HepG2 (cell line): ENCODE measurements around the gene GALNT1. TPM values are rescaled to one million over a fixed set of nuclear protein-coding genes. Genes with fewer than 3 reads are reported as not detected.

Experiments
- AGO2 ChIP-seq: fragments of 200-400 bp; formaldehyde crosslinking; optimal IDR thresholded peaks from 2 replicates; pipeline ENCODE3; 2017; ENCODE audit warnings: mild to moderate bottlenecking, low read depth, low read length, moderate library complexity
- EED ChIP-seq: sonication (generic); formaldehyde crosslinking; IDR thresholded peaks from 2 replicates; pipeline ENCODE4 v1.5.0; 2020; ENCODE audit warnings: mild to moderate bottlenecking, missing genetic modification reagents
- NCOA2 ChIP-seq: sonication (generic); formaldehyde crosslinking; IDR thresholded peaks from 2 replicates; pipeline ENCODE4 v1.8.0; 2022; ENCODE audit warnings: inconsistent platforms
- YEATS4 ChIP-seq: sonication (generic); formaldehyde crosslinking; IDR thresholded peaks from 2 replicates; pipeline ENCODE4 v1.4.0; 2020; ENCODE audit warnings: missing genetic modification reagents, borderline replicate concordance
- ZIK1 ChIP-seq: sonication (generic); formaldehyde crosslinking; IDR thresholded peaks from 2 replicates; pipeline ENCODE4 v1.5.0; 2020; ENCODE audit warnings: mild to moderate bottlenecking, low read depth, missing genetic modification reagents, borderline replicate concordance
- ZMAT3 ChIP-seq: sonication (generic); formaldehyde crosslinking; conservative IDR thresholded peaks from 2 replicates; pipeline ENCODE4 v1.7.0; 2021; ENCODE audit warnings: missing genetic modification reagents
- ZNF616 ChIP-seq: sonication (generic); formaldehyde crosslinking; IDR thresholded peaks from 2 replicates; pipeline ENCODE4 v1.5.0; 2020; ENCODE audit warnings: low read depth, mild to moderate bottlenecking, missing genetic modification reagents
- ZNF772 ChIP-seq: sonication (generic); formaldehyde crosslinking; IDR thresholded peaks from 2 replicates; pipeline ENCODE4 v1.5.0; 2020; ENCODE audit warnings: mild to moderate bottlenecking, missing genetic modification reagents
- ZSCAN29 ChIP-seq: sonication (generic); formaldehyde crosslinking; conservative IDR thresholded peaks from 2 replicates; pipeline ENCODE4 v1.4.0; 2020; ENCODE audit warnings: mild to moderate bottlenecking, missing genetic modification reagents
- polyA plus RNA-seq, 8 experiments: library from polyadenylated mRNA; depleted of rRNA in 3 of 8; stranded (reverse) in 7 of 8; unstranded in 1 of 8; fragments of >200 nt; fragmentation: Illumina TruSeq in 4 of 8; extraction: Trizol in 4 of 8; gene quantifications; 2 replicates each; pipeline versions ENCODE4 v1.2.1 to v1.2.3, GENCODE V29; 2011 to 2016; ENCODE audit warnings: low read depth in 4 of 8, missing spikeins in 1 of 8, mixed read lengths in 1 of 8; ENCODE audit not compliant: insufficient read depth in 1 of 8
- total RNA-seq, 5 experiments: library from RNA; depleted of rRNA; stranded (reverse); fragments of >200 nt; fragmentation: Illumina TruSeq; extraction: Trizol; gene quantifications; 2 replicates each; pipeline ENCODE4 v1.2.3, GENCODE V29; 2016; ENCODE audit warnings: low read depth in 1 of 5
- TF ChIP-seq, protein P1 (sequence below): sonication (generic); formaldehyde crosslinking; IDR thresholded peaks from 2 replicates; pipeline ENCODE4 v1.4.0; 2020; ENCODE audit warnings: missing genetic modification reagents

GALNT1 gene
- total and polyA plus RNA-seq, 2 of the 13 experiments (the other 11 are each of a cell fraction or from before 2014, with no cell fraction given) = 41.1 to 100 TPM

DNA sequence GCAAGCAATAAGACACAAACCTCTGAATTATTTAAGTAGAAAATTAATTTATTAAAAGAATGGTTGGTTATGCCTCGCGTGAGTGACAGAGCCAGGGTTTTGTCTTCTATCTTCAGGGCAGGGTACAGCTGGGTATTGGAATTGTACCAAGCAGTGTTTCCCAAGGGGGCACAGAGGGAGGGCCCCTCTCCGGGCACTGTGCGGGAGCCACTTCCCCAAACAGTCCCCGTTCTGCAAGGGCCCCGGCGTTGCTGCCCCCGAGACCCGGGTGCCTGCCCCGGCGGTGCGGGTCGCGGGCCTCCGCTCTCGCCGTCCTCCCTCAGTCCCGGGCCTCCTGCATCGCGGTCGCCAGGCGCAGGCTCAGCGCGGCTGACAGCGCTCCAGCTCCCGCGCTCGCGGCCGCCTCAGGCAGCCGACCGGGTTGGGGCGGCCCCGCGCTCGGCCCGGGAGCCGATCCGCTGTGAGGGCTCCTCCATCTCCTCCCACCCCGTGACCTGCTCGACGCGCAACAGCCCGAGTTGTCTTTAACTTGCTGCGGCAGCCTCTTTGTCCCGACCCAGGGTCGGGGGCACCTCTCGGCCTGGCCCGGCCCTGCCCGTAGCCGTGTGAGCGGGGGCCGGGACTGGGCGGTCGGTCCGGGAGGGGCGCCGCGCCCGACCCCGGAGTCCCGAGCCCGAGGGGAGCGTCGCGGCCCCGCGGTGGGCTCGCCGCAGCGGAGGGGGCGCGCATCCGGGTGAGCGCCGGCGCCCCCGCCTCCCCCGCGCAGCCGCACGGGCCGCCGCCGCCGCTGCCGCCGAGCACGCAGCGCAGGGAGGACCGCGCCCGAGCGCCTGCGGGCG lies 620 bp upstream of the GALNT1 start (continued):
- TF ChIP-seq, protein P1, sequence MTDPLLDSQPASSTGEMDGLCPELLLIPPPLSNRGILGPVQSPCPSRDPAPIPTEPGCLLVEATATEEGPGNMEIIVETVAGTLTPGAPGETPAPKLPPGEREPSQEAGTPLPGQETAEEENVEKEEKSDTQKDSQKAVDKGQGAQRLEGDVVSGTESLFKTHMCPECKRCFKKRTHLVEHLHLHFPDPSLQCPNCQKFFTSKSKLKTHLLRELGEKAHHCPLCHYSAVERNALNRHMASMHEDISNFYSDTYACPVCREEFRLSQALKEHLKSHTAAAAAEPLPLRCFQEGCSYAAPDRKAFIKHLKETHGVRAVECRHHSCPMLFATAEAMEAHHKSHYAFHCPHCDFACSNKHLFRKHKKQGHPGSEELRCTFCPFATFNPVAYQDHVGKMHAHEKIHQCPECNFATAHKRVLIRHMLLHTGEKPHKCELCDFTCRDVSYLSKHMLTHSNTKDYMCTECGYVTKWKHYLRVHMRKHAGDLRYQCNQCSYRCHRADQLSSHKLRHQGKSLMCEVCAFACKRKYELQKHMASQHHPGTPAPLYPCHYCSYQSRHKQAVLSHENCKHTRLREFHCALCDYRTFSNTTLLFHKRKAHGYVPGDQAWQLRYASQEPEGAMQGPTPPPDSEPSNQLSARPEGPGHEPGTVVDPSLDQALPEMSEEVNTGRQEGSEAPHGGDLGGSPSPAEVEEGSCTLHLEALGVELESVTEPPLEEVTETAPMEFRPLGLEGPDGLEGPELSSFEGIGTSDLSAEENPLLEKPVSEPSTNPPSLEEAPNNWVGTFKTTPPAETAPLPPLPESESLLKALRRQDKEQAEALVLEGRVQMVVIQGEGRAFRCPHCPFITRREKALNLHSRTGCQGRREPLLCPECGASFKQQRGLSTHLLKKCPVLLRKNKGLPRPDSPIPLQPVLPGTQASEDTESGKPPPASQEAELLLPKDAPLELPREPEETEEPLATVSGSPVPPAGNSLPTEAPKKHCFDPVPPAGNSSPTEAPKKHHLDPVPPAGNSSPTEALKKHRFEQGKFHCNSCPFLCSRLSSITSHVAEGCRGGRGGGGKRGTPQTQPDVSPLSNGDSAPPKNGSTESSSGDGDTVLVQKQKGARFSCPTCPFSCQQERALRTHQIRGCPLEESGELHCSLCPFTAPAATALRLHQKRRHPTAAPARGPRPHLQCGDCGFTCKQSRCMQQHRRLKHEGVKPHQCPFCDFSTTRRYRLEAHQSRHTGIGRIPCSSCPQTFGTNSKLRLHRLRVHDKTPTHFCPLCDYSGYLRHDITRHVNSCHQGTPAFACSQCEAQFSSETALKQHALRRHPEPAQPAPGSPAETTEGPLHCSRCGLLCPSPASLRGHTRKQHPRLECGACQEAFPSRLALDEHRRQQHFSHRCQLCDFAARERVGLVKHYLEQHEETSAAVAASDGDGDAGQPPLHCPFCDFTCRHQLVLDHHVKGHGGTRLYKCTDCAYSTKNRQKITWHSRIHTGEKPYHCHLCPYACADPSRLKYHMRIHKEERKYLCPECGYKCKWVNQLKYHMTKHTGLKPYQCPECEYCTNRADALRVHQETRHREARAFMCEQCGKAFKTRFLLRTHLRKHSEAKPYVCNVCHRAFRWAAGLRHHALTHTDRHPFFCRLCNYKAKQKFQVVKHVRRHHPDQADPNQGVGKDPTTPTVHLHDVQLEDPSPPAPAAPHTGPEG (CRISPR knock-in tag) = 0 out of 2 replicates have a peak, but pooled peaks have one; percentile 26
- TF ChIP-seq ZNF772 (CRISPR knock-in tag) (peak; percentile 23; the same call in 1 of the 2 replicates), ZSCAN29 (CRISPR knock-in tag) (no peak), AGO2 (peak; percentile 47), NCOA2 (CRISPR knock-in tag) (no peak), ZNF616 (0 out of 2 replicates have a peak, but pooled peaks have one; percentile 43), ZMAT3 (0 out of 2 replicates have a peak, but pooled peaks have one; percentile 31), EED (0 out of 2 replicates have a peak, but pooled peaks have one; percentile 27), ZIK1 (CRISPR knock-in tag) (0 out of 2 replicates have a peak, but pooled peaks have one; percentile 20), YEATS4 (CRISPR knock-in tag) (peak; percentile 58)
